ENCODE data around the gene TTC23. TPM values are rescaled to one million over a fixed set of nuclear protein-coding genes. Genes with fewer than 3 reads are reported as not detected.

The TTC23 gene
- total RNA-seq, 2 experiments from 2014 or later: 2.8 to 7.6 TPM

GRCh38 chr15:99264125-99264524 is 14.7 kb upstream of the TTC23 start:
- no peak overlapping the region for H3K4me2 ChIP-seq (ENCODE audit: low read length)
- H2AFZ ChIP-seq (ENCODE audit: low read length): no peak overlapping the region
- H3K27ac ChIP-seq (ENCODE audit: low read depth, low read length, poor library complexity, severe bottlenecking): no peak overlapping the region
- no peaks in the 10 kb centered on the region for H3K4me1 ChIP-seq (ENCODE audit: insufficient read depth, low read length, poor library complexity, severe bottlenecking)
- H3K4me3 ChIP-seq (ENCODE audit: low read depth, low read length, poor library complexity, severe bottlenecking): no peak overlapping the region
- ChIA-PET POLR2A (interaction anchor here (1.1 kb wide), 1 partner anchor 9 kb away, joined by 5 read pairs; no protein-coding TSS in a partner anchor), CTCF (ENCODE audit: unreplicated experiment) (no interaction called here)
- intact Hi-C loops (cut with micrococcal nuclease; ENCODE audit: unreplicated experiment): no loop called here
- no peaks in the 10 kb centered on the region for H3K9me3 ChIP-seq (ENCODE audit: low read length)
- no peaks in the 10 kb centered on the region for H3K9me2 ChIP-seq (ENCODE audit: insufficient read depth, low read length)
- no peaks in the 10 kb centered on the region for H3K79me2 ChIP-seq (ENCODE audit: insufficient read depth, low read depth, low read length)
- no peaks in the 10 kb centered on the region for H3K36me3 ChIP-seq (ENCODE audit: insufficient read depth, low read length)
- BruUV-seq (replicated peaks): no TSS peak
- H4K20me1 ChIP-seq (ENCODE audit: insufficient read depth, low read length): peaks cover 6% of the 10 kb centered on the region; the same call in 1 of the 2 replicates
- no peak for DNase-seq (ENCODE audit: low spot score)
- TF ChIP-seq EZH2phosphoT487 (IDR thresholded peaks at IDR 0.05; ENCODE audit: borderline replicate concordance, low read depth, low read length) (no peak), CTCF (conservative IDR thresholded peaks at IDR 0.05; ENCODE audit: low read length) (no peak)

- CTCF ChIA-PET (ENCODE audit: unreplicated experiment): no interaction called here
- H3K4me2 ChIP-seq (ENCODE audit: low read length): no peak overlapping the region
- H2AFZ ChIP-seq (ENCODE audit: low read length): no peak overlapping the region
- DNase-seq (ENCODE audit: low spot score): no peak
- H4K20me1 ChIP-seq (ENCODE audit: insufficient read depth, low read length): no peaks in the 10 kb centered on the region
- H3K4me3 ChIP-seq (ENCODE audit: low read depth, low read length, poor library complexity, severe bottlenecking): no peak overlapping the region
- BruUV-seq (replicated peaks): no TSS peak
- H3K4me1 ChIP-seq (ENCODE audit: insufficient read depth, low read length, poor library complexity, severe bottlenecking): peaks cover 20% of the 10 kb centered on the region
- H3K9me2 ChIP-seq (ENCODE audit: insufficient read depth, low read length): no peaks in the 10 kb centered on the region
- H3K9me3 ChIP-seq (ENCODE audit: low read length): no peaks in the 10 kb centered on the region
- POLR2A ChIA-PET: no interaction called here
- TF ChIP-seq EZH2phosphoT487 (IDR thresholded peaks at IDR 0.05; ENCODE audit: borderline replicate concordance, low read depth, low read length) (no peak), CTCF (conservative IDR thresholded peaks at IDR 0.05; ENCODE audit: low read length) (no peak)
- peaks cover 18% of the 10 kb centered on the region; the same call in 1 of the 2 replicates for H3K36me3 ChIP-seq (ENCODE audit: insufficient read depth, low read length)
- H3K27ac ChIP-seq (ENCODE audit: low read depth, low read length, poor library complexity, severe bottlenecking): no peak overlapping the region
- intact Hi-C loops (cut with micrococcal nuclease; ENCODE audit: unreplicated experiment): no loop called here
- peaks cover 19% of the 10 kb centered on the region; the same call in 1 of the 2 replicates for H3K79me2 ChIP-seq (ENCODE audit: insufficient read depth, low read depth, low read length)
Observed at GRCh38 chr15:99257107-99257750, 7.8 kb upstream of the TTC23 start.
